ENCODE measurements around the gene VAX1.

VAX1 gene

DNA sequence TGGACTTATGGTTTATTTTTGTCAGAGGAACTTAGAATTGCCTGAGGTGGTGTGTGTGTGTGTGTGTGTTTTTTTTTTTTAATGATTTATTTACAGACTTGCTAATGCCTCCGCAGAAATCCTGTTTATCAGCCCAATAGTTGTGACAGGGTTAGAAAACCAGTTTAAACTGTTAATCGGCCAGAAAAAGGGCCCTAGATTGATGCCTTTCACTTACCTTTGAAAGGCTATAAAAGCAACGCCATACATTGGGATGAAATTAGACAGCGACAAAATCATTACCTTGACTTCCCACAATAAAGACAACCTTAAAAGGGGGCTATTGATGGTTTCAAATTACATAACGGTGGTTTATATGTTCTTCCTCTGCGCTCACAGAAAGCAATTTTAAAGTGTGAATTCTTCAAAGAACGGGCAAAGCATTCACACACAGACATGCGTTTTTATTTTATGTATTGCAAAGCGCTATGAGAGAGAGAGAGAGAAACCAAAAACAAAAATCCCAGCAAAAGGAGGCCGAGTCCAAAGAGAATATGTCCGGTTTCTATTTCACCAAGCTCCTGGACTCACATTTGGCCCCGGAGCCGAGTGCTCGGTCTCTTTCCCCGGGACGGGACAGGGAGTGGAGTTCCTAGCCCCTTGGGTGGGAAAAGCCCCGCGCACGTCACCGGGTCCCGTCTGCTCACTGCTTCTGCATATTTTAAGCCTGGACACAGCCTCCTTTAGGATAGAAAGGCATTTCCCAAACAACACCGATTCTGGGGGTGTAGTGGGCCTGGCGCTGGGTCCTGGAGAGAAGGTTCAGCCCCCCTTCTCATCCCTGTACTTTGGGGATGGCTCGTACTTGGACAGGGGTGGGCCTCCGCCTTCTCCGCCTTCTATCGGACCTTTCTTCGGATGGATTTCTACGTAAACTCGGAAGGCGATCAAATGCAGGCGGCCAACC lies 26.8 kb upstream of the VAX1 start:
- DNase-seq (ENCODE audit: low read depth, low spot score): no peak

DNA sequence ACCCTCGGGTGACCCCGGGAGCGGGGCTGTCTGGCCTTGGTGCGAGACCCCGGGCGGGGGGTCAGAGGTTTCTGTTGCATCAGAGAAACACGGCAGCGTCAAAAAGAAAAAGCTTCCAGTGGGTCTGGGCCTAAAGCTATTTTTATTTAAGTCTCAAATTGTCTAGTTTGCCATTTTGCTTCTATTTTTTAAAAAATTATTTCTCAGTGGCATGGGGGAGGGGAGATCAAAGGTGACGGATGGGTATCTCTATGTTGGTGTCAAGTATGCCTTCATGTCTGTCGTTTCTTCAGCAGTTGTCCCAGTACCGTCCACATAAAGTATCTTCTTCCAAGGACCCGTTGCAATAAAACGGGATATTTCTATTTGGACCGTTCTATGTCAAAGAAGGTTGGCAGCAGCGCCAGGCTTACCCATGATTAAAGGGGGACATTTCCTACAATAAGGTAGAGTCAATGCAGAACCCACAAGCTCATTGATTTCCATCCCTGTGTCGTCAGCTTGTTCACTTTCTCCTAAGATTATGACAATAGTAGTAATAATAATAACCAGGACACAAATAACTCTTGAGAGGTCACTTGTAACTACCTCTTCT lies 26.0 kb upstream of the VAX1 start:
- no peak for DNase-seq (ENCODE audit: low read depth, low spot score)

DNA sequence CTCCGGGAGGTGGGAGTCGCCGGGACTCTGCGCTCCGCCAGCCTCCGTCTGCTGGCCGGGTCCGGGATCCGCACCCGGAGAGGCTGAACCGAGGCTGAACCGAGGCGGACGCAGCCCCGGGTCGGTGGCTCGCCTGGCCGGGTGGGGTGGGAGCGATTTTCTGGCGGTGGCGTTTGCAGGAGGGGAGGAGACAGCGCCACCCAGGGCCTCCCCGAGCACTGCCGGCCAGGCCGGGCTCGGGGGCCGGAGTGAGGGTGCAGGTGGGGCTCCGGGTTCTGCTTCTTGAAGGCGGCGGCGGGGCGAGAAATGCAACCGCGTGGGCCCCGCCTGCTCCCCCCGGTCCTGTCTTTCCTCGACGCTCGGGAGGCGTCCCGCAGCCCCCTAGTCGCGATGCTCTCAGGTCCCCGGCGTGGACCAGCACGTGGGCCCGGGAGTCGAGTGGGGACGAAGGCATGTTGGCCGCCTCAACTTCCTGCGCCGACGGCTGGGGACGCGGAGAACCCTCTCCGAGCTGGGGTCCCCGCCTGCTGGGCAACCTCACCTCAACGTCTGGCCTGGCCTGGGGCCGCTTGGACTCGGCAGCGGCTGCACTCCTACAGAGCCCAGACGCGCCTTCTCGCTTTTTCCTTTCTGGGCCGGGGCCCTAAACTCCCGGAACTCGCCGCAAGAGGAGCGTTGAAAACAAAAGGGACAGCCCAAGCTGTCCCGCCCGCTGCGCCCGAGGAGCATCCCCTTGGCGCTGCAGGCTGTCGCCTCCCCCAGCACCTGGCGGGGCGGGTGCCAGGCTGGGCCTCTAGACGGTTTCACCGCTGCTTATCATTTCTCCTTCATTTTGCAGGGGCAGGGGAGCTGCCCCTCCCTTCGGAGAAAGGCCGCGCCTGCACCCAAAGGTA lies 25.2 kb upstream of the VAX1 start:
- no peak for DNase-seq (ENCODE audit: low read depth, low spot score)

DNA sequence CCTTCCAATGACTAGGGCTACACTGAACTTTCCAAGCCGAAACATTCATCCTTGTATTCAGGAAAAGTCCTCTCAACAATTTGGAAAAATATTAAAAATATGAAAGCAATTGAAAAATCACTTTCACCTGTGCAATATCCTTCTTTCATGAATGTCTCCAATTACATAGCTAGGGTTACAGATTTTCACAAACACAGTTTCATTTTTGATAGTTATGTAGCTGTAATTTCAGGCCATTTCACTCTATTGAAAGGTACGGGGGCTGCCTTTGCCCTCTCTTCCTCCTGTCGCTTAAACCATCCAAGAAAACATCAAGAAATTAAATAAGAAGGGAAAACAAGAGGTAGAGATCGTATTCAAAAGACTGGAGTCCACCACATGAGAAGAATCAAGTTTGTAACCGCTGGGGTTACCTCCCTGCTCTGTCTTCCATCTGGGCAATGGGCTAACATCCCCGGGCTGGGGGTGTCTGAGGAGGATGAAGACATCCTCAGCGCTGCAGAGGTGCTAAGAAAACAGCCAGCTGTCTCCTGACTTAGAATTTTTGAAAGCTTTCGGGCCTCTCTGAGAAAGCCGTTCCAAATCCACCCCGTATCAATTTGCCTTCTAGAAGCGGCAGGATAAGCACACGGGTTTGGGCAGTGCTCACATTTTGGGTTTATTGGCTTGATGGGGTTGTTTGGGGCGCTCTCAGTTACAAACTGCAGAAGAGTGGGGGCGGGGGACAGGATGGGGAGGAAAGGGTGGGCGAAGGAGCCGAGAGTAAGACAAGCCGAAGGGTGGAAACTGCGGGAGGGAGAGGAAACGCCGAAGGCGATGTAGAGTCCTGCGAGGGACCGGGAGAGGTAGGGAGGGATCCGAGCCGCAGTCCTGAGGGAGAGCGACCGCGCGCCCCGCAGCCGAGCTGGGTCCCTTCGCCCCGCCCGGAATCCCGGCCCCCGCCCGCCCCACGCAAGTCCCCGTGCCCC lies 24.3 kb upstream of the VAX1 start:
- DNase-seq (ENCODE audit: low read depth, low spot score): no peak

DNA sequence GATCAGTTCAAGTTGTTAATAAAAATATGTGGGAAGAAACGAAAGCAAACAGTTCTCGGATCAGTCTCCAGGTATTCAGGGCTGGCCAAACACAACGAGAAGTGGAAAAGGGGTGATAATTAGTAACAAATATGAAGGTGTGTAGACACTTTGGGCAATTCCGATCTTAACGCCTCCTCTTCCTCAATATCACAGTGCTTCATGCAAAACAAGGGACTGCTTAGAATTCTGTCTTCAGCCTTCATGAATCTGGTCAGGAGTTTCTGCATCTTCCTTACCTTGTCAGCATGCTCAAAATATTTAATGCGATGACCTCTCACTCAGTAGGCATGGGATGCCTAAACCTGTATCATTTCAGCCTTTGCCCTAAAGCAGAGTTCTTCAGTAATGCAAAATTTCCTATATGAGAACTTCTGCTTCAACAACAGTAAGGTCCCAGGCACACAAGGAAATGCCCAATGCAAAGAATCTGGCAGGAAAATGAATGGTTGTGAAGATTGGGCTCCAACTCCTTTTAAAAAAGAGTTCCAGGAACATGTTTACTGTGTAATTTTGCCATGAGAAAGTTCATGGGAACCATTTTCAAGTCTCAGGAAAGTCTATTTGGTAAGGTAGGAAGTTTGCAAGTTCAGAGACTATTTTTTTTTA lies 23.4 kb upstream of the VAX1 start:
- no peak for DNase-seq (ENCODE audit: low read depth, low spot score)

DNA sequence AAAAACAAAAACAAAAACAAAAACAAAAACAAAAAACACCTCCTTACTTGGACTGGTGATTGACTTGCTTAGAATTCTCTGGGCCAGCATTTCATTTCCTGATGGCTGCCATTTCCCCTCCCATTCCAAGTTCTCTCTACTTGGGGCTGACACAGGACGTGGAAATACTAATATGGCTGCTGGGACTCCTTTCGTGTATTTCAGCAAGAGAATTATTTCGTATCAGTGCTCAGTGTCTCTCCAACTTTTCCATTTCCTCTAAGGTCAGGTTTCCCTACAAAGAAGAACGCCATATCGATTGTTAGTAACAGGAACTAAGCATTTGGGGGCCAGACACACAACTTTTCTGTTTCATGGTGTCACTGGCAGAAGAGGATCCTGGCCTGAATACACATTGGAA lies 22.5 kb upstream of the VAX1 start:
- DNase-seq (ENCODE audit: low read depth, low spot score): no peak

DNA sequence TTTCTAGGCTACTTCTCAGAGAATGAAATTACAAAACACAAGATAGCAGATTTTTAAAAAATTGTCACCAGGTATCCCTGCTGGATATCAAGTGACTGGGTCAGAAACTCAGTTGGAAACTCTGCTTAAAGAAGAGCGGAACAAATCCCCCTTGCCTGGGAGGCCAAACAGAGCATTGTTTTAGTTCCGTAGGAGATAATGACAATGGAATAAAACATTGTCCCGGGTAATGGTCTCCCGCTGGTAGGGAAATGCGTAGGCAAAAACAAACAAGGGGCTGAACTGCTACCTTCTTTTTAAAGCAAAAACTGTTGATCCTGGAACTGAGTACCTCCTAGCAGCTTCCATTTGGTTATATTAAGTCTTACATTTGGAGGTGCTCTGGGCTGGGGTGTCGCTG lies 21.3 kb upstream of the VAX1 start:
- no peak for DNase-seq (ENCODE audit: low read depth, low spot score)

DNA sequence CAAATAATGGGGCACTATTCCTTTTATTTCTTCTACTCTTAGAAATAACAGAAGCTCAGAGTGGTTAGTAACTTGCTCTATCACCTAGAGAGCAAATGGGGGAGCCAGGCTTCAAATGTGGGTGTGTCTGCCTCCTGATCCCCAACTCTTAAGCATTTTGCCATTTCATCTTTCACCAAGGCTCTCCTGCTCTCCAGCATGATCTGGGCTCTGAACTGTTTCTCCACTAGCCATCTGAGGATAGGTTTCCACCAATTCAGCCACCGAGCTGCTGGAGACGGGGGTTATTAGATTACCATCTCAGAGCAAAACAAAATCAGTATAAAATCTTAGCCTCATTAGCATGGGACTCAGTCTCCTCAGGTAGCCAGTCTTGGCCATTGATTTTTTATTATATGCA lies 20.2 kb upstream of the VAX1 start:
- DNase-seq (ENCODE audit: low read depth, low spot score): no peak

DNA sequence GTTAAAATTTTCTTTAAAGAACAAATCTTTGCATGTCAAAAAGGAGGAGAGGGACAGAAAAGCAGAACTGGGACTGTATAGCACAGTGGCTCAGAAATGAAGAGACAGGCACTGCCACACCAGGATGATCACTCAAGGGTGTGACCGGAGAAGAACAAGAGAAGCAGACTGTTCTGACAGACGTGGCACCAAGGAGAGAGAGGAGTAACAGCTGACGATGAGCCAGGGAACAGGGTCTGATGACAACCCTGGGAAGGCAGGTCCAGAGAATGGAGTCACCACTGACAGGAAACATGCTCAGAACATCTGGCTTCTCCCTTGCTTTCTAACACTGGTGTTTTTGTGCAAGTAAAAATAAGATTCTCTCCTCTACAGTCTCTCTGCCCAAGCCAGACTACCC lies 14.6 kb upstream of the VAX1 start:
- DNase-seq (ENCODE audit: low read depth, low spot score): no peak

DNA sequence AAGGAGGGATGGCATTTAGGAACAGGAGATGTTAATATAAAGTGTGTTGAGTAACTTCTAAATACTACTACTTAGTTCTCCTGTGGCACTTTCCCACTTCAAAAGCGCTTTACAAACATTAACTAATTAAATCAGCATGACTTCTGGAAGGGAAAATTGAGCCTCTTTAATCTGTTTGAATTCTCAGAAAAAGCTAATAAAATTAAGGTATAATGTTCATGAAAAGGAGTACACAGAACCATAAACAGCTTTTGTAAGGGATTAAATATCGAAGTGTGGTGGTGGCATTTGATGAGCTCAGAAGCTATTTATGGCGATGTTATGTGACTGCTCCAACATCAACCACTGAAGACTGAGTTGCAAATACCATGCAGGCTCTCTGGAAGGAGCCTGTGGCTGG lies 10.2 kb upstream of the VAX1 start:
- DNase-seq (ENCODE audit: low read depth, low spot score): no peak

DNA sequence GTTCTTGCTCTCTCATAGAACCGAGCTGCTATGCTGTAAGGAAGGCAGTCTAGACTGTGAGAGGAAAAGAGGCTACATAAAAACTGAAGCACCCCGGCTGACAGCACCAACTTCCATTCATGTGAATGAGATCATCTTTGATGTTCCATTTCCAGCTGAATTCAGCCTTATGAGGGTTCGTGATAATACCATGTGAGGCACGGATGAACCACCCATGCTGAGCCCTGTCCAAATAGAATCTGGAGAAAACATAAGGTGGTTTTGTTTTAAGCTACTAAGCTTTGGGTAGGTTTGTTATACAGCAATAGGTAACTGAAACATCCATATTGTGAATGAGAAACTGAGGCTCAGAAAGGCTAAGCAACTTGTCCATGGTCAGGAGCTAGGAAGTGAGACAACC lies 6.9 kb upstream of the VAX1 start:
- DNase-seq (ENCODE audit: low read depth, low spot score): no peak

DNA sequence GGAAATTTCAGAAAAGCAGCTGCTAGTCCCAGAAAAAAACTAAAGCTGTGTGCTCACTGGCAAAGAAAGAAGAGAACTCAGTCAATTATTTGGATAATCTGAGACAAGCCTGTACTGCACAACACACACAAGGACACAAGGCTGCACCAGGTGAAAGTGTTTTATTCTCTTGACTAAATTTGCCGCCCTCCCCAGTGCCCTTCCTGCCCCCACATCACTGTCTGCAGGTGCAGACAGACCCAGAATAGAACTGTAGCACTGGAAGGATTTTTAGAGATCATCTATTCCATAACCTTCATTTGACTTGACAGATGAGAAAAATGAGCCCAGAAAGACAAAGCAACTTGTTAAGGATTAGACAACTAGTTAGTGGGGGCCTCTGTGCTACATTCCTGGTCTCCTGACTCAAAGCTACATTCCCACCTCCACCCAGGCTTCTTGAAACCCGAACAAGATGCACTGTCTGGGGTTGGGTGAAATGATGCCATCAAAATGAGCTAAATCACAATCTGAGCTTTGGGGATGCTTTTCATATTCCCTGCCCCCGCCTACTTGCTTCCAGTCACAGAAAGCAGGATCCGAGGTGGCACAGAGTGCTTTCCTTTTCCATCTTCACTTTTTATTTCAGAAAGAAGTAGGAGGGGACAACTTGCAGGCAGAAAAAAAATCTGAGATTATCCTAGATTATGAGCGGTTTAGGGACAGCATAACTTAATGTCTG lies 5.2 kb upstream of the VAX1 start:
- DNase-seq (ENCODE audit: low read depth, low spot score): no peak

DNA sequence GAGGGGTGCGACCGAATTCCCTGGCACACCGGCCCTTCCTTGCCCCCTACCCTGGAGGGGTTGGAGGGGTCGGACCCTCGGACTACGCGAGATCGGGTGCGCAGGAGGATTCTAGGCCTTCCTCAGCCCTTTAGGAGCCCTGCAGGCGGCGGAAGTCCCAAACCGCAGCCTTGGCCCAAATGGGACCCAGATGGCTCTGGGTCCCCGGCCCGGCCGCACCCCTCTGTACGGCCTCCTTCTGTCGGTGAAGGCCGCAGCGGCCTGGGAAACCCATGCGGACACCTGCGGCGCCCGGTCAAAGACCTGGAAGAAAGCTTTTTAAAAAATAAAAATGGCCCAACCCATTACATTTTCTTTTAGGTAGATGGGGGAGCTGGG lies 2.4 kb upstream of the VAX1 start:
- no peak for DNase-seq (ENCODE audit: low read depth, low spot score)

DNA sequence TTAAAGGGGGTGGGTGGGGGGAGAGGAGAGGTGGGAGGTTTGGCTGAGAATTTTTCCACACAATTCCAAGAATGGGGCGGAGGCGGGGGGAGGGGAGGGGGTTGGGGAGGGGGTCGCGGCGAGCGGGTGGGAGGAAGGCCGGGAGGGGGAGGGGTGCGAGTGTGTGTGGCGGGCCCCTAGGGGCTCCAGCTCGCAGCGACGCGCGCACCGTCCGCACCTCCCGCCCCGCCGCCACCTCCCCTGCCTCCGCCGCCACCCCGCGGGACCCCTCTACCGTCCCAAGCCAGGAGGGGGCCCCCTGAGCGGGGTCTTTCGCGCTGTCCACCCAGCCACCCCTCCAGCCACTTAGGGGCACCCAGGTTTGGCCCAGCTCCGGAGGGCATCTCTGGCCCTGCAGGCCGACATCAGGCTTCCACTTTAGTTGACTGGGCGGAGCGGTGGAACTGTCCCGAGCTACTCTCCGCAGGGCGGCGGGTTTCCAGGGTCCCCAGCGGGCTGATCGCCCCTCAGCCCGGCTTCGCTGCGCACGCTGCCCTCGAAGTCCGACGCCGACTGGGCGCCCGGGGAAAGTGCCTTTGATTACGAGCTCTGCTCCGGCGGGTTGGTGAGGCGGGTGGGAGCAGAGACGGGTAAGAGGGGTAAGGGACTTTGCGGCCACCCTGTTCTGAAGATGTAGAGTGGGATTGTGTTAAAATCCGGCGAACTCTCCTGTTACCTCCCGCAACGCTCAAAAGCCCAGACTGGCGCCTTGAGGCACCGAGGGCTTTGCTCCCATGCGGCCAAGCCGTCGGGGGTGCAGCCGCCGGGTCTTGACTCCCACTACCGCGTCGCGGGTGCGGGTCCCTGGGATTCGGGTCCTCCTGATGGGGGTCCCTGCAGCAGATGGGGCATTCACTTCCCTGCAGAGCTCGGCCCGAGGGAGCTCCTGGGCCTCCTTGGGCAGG lies 1.8 kb upstream of the VAX1 start:
- no peak for DNase-seq (ENCODE audit: low read depth, low spot score)

DNA sequence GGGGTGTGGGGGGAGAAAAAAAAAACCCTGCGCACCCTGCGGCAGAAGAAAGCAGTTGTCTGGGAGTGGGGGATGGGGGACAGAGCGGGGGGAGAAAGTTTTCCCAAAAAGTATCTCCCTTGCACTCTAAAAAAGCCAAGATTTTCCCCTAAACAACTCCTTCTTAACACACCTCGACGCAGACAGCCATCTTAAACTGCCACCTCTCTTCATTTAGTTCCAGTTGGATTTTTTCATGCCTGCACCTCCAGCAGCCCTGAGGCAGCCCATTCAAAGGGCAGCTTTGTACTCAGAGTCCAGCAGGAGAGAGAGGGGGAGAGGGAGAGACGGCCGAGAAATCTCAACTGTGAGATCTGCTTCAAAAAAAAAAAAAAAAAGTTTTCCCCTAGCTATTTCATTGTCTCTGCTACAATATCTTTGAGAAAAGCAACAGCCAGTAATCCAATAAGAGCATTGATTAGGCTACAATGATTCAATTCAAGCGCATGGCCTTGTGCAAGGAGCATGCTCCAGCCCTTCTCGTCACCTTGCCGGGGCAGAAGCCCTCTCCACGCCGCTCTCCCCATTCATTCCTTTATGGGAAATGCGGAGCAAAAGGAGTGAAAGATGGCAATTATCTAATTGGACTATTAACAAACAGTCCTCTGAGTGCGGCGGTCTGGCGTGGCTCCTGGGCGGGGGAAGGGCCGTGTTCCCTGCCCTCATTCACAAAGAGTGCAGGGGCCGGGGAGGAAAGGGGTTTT lies 939 bp upstream of the VAX1 start:
- no peak for DNase-seq (ENCODE audit: low read depth, low spot score)

DNA sequence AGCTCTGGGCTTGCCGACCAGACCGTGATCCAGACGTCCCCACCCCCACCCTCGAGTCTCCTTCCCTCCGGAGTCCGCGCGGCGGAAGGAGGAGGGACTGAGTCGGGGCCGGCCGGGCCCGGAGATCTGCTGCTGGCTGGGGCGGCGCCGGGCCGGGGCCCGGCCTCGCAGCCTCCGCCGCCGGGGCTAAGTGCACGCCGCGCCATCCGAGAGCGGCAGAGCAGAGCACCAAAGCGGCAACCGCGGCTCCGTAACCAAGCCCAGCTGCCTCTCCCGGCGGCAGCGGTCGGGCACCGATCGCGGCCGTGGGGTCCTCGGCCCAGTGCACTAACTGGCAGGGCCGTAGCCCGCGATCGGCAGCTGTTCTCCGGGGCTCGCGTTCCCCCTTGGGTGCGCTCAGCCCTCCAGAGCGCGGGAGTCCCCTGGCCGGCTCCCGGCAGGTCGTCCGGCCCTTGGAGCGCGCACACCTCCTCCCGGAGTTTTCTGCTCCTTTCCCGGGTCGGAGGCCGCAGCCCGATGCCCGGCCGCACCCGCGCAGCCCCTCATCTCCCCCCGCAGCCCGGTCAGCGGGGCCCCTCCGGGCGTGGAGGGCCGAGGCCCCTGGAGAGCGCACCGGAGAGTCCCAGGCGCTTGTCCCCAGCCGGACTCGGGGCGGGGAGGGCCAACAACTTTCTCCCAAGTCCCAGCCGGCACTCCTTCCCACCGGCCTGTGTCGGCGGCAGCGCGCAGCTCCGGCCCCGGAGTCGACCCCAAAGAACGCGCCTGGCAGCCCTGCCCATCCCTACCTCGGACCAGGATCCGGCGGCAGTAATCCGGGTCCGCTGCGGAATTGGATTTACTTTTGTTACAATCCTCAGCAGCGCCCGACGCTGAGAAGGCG lies 799 bp downstream of the VAX1 start:
- no peak for DNase-seq (ENCODE audit: low read depth, low spot score)

DNA sequence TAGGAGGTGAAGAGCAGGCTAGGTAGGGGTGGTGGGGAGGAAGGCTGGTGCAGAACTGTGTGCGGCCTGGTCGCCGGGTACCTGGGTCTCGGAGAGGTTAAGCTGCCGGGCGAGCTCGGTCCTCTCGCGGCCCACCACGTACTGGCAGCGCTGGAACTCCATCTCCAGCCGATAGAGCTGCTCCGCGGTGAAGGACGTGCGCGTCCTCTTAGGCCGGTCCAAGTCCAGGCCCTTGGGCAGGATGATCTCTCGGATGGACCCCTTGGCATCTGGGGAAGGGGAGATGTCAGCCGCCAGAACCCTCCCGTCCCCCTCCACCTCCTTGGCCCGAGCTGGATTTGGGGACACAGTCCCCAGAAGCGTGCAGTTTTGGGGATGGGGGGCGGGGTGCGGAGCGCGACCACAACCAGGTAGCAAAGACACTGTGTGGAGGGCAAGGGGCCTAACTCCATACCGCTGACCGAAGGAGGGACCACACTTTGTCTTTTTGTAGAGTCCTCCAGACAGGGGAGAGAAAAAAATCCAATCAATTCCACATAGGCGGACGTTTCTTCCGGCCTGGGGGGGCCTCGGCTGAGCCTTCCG lies 1.6 kb downstream of the VAX1 start:
- DNase-seq (ENCODE audit: low read depth, low spot score): no peak
